Astrocyte of the spinal cord (primary cell): Measurements from ENCODE around the gene AIP.

Experiments
- DNase-seq: peaks from one replicate; pipeline ENCODE4 v3.0.0; 2011; ENCODE audit warnings: low read depth, low spot score
- H3K4me3 ChIP-seq: 2 replicates; pipeline ENCODE4 v1.5.1; 2011; ENCODE audit warnings: low read depth, mild to moderate bottlenecking, low read length, moderate library complexity
- in situ Hi-C: cut with HindIII; loops from 2 replicates; pipeline ENCODE4 v1.10.0; 2017; ENCODE audit warnings: low sequenced_read_pairs
- TF ChIP-seq, protein P1 (sequence below): IDR thresholded peaks from 2 replicates; pipeline ENCODE4 v1.5.1; 2012; ENCODE audit warnings: low read depth, mild to moderate bottlenecking, low read length, inconsistent platforms

AIP gene

DNA sequence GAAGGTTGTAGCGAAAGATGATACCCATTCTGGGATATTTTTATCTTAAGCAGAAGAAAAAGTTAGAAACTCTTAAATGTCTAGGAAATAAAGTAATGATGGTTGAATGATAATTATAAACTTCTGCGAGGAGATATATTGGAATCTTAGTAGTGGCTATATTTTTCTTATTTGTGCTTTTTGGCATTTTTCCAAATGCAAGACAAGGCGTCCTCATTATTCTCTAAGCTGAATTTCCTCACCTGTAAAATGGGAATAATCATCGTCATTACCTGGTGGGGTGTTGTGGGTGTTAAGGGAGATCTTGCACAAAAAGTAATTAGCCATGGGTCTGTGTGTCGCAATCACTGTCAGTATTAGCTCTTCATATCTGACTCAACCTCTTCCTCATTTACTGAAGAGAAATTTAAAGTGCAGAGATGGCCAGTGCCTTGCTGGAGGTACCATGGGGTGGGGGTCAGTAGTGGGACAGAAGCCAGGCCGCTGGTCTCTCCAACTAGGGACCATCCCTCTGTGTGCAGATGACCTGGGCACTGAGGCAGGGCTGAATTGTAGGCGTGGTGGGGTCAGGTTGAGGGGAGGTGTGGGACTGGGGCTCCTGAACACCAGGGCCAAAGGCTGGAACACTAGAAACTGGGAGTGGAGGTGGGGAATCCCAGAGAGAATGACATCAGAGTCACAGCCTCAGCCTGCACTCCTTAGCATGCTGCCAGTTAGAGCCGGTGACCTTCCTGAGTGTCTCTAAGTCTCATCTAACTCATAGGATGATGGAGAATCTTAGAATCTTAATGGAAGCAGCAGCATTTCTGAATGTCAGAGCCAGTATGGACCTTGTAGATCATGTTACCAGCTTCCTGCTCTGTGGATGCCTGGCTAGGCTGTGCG lies 18.2 kb downstream of the AIP start:
- TF ChIP-seq, protein P1, sequence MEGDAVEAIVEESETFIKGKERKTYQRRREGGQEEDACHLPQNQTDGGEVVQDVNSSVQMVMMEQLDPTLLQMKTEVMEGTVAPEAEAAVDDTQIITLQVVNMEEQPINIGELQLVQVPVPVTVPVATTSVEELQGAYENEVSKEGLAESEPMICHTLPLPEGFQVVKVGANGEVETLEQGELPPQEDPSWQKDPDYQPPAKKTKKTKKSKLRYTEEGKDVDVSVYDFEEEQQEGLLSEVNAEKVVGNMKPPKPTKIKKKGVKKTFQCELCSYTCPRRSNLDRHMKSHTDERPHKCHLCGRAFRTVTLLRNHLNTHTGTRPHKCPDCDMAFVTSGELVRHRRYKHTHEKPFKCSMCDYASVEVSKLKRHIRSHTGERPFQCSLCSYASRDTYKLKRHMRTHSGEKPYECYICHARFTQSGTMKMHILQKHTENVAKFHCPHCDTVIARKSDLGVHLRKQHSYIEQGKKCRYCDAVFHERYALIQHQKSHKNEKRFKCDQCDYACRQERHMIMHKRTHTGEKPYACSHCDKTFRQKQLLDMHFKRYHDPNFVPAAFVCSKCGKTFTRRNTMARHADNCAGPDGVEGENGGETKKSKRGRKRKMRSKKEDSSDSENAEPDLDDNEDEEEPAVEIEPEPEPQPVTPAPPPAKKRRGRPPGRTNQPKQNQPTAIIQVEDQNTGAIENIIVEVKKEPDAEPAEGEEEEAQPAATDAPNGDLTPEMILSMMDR = no peak
- in situ Hi-C loops = no loop called here
- no peak for DNase-seq
- H3K4me3 ChIP-seq = no peak overlapping the region

DNA sequence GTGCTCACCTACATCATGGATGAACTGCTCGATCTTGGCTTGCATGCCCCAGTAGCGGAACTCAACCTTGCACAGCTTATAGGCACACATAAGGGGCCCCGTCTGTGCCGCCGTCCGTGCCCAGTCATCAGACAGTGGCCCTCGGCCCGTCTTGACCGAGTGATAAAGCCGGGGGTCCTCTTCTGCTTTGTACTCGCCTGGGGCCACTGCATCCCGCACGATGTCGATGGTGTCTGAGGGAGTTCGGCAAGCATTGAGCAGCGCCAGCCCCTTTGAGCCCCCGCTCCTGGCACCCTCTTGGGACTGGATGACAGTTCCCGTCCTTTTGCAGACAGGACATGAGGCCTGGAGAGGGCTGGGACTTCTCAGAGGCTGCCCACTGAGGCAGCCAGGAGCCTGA lies 19.0 kb downstream of the AIP start:
- DNase-seq = no peak
- in situ Hi-C loops = no loop called here
- TF ChIP-seq, protein P1 = no peak
- no peak overlapping the region for H3K4me3 ChIP-seq

DNA sequence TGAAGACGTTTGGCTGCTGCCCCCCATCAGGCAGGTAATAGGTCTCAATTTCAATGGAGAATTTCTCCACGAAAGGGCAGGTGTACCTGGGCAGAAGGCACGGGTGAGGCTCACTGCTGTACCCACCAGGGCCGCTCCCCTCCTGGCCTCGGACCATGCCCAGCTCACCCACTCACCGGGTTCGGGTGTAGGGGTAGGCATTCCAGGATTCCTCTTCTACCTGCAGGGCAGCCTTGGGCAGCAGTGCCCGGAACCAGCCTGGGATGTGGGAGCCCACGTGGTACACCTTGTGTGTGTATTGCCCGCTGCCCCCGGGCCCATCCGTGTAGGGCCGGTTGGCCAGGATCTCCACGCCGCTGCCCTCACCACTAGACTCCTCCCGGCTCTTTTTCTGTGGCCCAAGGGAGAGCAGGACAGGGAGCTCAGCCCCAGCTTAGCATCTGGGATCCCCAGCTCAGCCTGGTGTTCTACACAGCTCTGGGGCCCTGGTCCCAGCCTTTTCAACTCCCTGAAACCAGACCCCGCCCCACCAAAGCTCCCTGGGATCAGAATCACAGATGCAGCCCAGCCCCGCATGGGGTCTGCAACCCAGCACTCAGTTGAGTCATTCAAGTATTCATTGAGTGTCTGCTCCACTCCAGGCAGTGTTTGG lies 19.6 kb downstream of the AIP start:
- H3K4me3 ChIP-seq = no peak overlapping the region
- DNase-seq = no peak
- TF ChIP-seq, protein P1 = no peak
- in situ Hi-C loops = no loop called here

DNA sequence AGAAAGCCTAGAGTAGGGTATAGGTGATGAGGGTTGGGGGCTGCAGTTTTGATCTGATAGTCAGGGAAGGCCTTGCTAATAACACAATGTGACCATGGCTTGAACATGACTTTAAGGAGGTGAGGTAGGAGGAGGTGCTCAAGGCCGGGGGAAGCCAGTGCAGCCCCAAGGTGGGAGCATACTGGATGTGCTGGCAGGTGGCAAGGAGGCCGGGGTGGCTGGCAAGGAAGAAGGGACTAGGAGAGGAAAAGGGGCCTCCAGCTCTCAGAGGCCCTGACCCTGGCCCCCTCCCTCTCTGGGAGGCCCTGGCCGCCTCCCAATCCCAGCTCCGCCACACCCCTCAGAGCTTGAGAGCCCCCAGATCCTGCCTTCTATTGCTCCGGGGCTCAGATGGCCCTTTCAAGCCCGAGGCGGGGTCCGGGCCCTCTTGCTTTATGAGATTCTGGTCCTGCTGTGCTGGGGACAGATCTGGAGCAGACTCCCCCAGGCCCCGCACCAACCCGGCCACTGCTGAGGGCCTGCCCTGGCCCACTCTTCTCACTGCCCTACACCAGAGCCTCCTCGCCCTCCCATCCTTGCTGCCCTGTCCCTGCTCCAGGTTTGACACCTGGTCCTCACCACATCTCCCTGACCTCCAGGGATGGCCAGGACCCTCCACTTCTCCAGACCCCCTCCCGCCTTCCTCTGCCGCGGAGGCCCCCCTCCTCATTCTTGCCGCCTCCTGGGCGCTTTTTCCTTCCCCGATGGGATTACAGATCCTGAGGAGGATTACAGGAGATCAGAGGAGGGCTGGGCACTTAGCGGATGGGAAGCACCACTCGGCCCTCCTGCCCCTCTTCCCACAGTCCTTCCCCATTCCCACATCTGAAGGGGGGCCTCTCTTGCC lies 20.5 kb downstream of the AIP start:
- TF ChIP-seq, protein P1 = no peak
- in situ Hi-C loops = no loop called here
- peak overlapping the region; percentile 55 for H3K4me3 ChIP-seq
- DNase-seq = no peak

DNA sequence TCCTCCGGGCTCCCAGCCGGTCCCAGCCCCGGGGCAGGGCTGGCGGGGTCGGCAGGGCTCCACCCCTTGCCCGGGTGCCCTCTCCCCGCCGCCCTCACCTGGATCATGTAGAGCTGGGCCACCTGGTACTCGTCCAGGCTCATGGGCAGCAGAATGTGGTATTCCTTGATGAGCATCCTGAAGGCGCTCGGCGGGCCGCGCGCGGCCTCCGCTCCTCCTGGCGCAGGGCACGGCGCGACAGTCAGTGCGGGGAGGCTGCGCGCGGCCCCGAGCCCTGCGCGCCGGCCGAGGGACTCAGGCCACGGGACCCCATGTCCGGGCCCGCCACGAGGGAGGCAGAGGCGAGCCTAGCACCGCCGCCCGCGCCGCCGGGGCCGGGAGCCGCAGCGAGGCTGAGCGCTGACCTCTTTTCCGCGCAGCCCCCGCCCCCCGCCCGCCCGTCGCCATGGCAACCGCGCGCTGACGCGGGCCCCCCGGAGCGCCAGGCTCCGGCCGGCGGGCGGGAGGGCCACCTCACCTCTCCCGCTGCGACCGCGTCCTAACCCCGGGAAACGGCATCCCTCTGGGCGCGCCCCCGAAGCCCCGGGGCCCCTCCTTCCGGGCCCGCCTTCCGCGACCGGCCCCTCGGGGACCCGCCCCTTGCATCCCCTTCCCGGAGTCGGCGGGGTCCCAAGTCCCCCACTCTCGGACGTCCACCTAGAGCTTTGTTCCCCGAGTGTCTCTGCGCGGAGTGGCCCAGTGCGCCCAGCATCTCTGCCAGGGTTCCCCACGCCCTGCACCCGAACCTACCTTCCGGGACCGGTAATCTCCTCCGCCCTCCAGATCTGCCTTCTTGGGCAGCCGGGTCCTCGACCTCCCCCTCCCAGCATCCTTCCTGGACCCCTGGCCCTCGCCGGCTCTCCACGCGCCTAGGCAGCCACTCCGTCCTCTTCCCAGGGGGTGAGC lies 21.5 kb downstream of the AIP start:
- peak; percentile 15 for DNase-seq

More for the DNA sequence above, 21.5 kb downstream of the AIP start:
- peak overlapping the region; percentile 55 for H3K4me3 ChIP-seq
- in situ Hi-C loops = no loop called here
- TF ChIP-seq, protein P1 = no peak
